Smooth muscle cell (in vitro differentiated cells): ENCODE measurements around the gene SH3GL2. TPM values are rescaled to one million over a fixed set of nuclear protein-coding genes. Genes with fewer than 3 reads are reported as not detected.

Source experiments
- DNase-seq: peaks from one replicate; lab custom pipeline; 2025; ENCODE audit not compliant: unreplicated experiment; lab: John Stamatoyannopoulos, UW
- H2AFZ ChIP-seq: fragments of 200-600 bp; sonication (generic); 2 replicates; pipeline ENCODE4 v1.6.0; 2016; ENCODE audit warnings: antibody characterized with exemption, low read depth, mild to moderate bottlenecking
- H3F3A ChIP-seq: fragments of 200-600 bp; sonication (generic); 2 replicates; pipeline ENCODE4 v1.6.0; 2017; ENCODE audit warnings: antibody characterized with exemption, low read depth
- H3K27ac ChIP-seq: fragments of 200-600 bp; sonication (generic); 2 replicates; pipeline ENCODE4 v1.5.1; 2016; ENCODE audit warnings: low read depth, mild to moderate bottlenecking
- H3K27me3 ChIP-seq: fragments of 200-600 bp; sonication (generic); 2 replicates; pipeline ENCODE4 v1.6.1; 2016; ENCODE audit warnings: low read depth, mild to moderate bottlenecking
- H3K36me3 ChIP-seq: fragments of 200-600 bp; sonication (generic); 2 replicates; pipeline ENCODE4 v1.5.1; 2016; ENCODE audit warnings: low read depth
- H3K4me1 ChIP-seq: fragments of 200-600 bp; sonication (generic); 2 replicates; pipeline ENCODE4 v1.5.1; 2016; ENCODE audit warnings: low read depth
- H3K4me2 ChIP-seq: fragments of 200-600 bp; sonication (generic); 2 replicates; pipeline ENCODE4 v1.6.0; 2016; ENCODE audit warnings: mild to moderate bottlenecking
- H3K4me3 ChIP-seq: fragments of 200-600 bp; sonication (generic); 2 replicates; pipeline ENCODE4 v1.5.1; 2016; ENCODE audit warnings: mild to moderate bottlenecking
- H3K79me2 ChIP-seq: fragments of 200-600 bp; sonication (generic); 2 replicates; pipeline ENCODE4 v1.6.0; 2016; ENCODE audit warnings: low read depth, mild to moderate bottlenecking
- H3K9ac ChIP-seq: fragments of 200-600 bp; sonication (generic); 2 replicates; pipeline ENCODE4 v1.6.0; 2016; ENCODE audit warnings: low read depth
- H3K9me3 ChIP-seq: fragments of 200-600 bp; sonication (generic); replicated peaks from 2 replicates; pipeline ENCODE4 v1.5.1; 2016; ENCODE audit warnings: low read depth
- H4K20me1 ChIP-seq: fragments of 200-600 bp; sonication (generic); 2 replicates; pipeline ENCODE4 v1.6.0; 2016; ENCODE audit warnings: low read depth
- WGBS: methylation state at CpG from one replicate; pipeline ENCODE4 v1.1.7; 2016; ENCODE audit warnings: low lambda C conversion rate; 5-methylcytosine and 5-hydroxymethylcytosine counted together
- polyA plus RNA-seq: library from polyadenylated mRNA; unstranded; fragments of >200 nt; fragmentation: Nextera tagmentation; extraction: Ambion mirVana; gene quantifications from 2 replicates; pipeline ENCODE4 v1.2.1, GENCODE V29; 2016
- total RNA-seq: library from RNA; depleted of rRNA; stranded (reverse); fragments of >200 nt; gene quantifications from 2 replicates; pipeline ENCODE4 v1.2.3, GENCODE V29; 2014
- TF ChIP-seq, protein P1 (sequence below): fragments of 200-600 bp; sonication (generic); IDR thresholded peaks from 2 replicates; pipeline ENCODE4 v1.5.1; 2017; ENCODE audit warnings: borderline replicate concordance, mild to moderate bottlenecking, antibody characterized with exemption; ENCODE audit not compliant: insufficient read depth, poor library complexity, severe bottlenecking

Gene SH3GL2
- total and polyA plus RNA-seq, 2 experiments from 2014 or later, result not detected

DNA sequence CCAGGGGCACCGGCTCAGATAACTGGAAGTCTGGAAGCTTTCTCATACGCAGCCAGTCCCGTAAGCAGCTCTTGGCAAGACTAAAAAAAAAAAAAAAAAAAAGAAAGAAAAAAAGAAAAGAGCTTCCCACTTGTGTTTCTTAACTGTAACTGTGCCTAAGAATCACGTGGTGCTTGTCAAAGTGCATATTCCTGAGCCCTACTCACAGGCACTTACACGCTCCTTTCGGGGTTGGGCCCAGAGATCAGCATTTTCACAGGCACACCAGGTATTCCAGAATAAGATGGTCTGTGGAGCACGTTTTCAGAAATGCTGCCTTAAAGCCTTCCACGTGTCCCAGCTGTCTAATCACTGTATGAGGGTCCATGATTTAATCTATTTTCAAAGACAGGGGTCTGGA, 22.6 kb upstream of the SH3GL2 start:
- Histone ChIP-seq H3K36me3 (no peaks in the 10 kb centered on the region), H3K9ac (no peak overlapping the region), H3K9me3 (no peaks in the 10 kb centered on the region), H3K79me2 (no peaks in the 10 kb centered on the region), H2AFZ (no peak overlapping the region), H3K27me3 (peaks cover 14% of the 10 kb centered on the region), H3K27ac (no peak overlapping the region), H3K4me1 (no peaks in the 10 kb centered on the region), H3F3A (no peaks in the 10 kb centered on the region), H3K4me3 (no peak overlapping the region), H3K4me2 (no peak overlapping the region), H4K20me1 (no peaks in the 10 kb centered on the region)
- 82% methylated on average over 8 of the region's 8 CpGs for WGBS
- TF ChIP-seq, protein P1, sequence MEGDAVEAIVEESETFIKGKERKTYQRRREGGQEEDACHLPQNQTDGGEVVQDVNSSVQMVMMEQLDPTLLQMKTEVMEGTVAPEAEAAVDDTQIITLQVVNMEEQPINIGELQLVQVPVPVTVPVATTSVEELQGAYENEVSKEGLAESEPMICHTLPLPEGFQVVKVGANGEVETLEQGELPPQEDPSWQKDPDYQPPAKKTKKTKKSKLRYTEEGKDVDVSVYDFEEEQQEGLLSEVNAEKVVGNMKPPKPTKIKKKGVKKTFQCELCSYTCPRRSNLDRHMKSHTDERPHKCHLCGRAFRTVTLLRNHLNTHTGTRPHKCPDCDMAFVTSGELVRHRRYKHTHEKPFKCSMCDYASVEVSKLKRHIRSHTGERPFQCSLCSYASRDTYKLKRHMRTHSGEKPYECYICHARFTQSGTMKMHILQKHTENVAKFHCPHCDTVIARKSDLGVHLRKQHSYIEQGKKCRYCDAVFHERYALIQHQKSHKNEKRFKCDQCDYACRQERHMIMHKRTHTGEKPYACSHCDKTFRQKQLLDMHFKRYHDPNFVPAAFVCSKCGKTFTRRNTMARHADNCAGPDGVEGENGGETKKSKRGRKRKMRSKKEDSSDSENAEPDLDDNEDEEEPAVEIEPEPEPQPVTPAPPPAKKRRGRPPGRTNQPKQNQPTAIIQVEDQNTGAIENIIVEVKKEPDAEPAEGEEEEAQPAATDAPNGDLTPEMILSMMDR, result no peak
- no peak for DNase-seq

- Histone ChIP-seq H3K4me2 (no peak overlapping the region), H3K9me3 (no peaks in the 10 kb centered on the region), H3K4me1 (no peaks in the 10 kb centered on the region), H3F3A (no peaks in the 10 kb centered on the region), H3K36me3 (no peaks in the 10 kb centered on the region), H3K27ac (no peak overlapping the region), H4K20me1 (no peaks in the 10 kb centered on the region), H3K79me2 (no peaks in the 10 kb centered on the region), H2AFZ (no peak overlapping the region), H3K9ac (no peak overlapping the region), H3K4me3 (no peak overlapping the region), H3K27me3 (peaks cover 14% of the 10 kb centered on the region)
- WGBS, result 33% methylated on average over 2 of the region's 2 CpGs
- DNase-seq, result no peak
- TF ChIP-seq, protein P1, result no peak
Measured at GRCh38 chr9:17556935-17557334, 21.9 kb upstream of the SH3GL2 start.

- Histone ChIP-seq H3K9me3 (no peaks in the 10 kb centered on the region), H3K27ac (no peak overlapping the region), H3K79me2 (no peaks in the 10 kb centered on the region), H3K4me3 (no peak overlapping the region), H4K20me1 (no peaks in the 10 kb centered on the region), H2AFZ (no peak overlapping the region), H3F3A (no peaks in the 10 kb centered on the region), H3K4me1 (peaks cover 5% of the 10 kb centered on the region), H3K4me2 (no peak overlapping the region), H3K27me3 (peaks cover 39% of the 10 kb centered on the region), H3K9ac (no peak overlapping the region), H3K36me3 (no peaks in the 10 kb centered on the region)
- 62% methylated on average over 5 of the region's 5 CpGs for WGBS
- TF ChIP-seq, protein P1, result no peak
- DNase-seq, result no peak
Measured at GRCh38 chr9:17571825-17572224, 7.0 kb upstream of the SH3GL2 start.

DNA sequence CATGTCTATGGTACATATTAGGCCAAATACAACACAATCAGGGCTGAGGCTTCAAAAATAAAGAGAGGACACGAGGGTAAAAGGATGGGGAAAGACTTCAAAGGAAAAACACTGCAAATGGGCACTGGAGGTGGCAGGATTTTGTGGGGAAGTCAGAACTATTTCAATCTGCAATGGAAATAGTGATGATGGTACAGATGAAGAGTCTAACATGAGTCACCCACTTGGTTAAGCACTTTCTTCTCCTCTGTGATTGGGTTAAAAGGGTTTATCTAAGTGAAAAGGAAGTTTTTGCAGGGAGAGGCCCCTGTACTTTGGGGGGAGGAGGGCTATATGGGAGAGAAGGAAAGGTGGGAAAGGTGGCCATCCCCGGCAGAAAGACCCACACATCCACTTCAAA, 4.5 kb upstream of the SH3GL2 start:
- Histone ChIP-seq H3K4me3 (no peak overlapping the region), H3F3A (no peaks in the 10 kb centered on the region), H3K4me1 (peaks cover 5% of the 10 kb centered on the region), H3K79me2 (no peaks in the 10 kb centered on the region), H3K27me3 (peaks cover 64% of the 10 kb centered on the region), H3K27ac (no peak overlapping the region), H4K20me1 (no peaks in the 10 kb centered on the region), H3K4me2 (no peak overlapping the region), H3K9ac (no peak overlapping the region), H3K9me3 (no peaks in the 10 kb centered on the region), H2AFZ (no peak overlapping the region), H3K36me3 (no peaks in the 10 kb centered on the region)
- 58% methylated on average over 2 of the region's 2 CpGs for WGBS
- DNase-seq, result no peak
- TF ChIP-seq, protein P1, result no peak
